BLaER1 (cell line): ENCODE measurements around the gene TMEM144.
"Not testable (repeated sequence)": the region's sequence is repeated elsewhere in the genome, so short reads cannot be mapped to it uniquely, and the experiment has no call there.

Experiments used
- H3K27ac ChIP-seq: shearing (Covaris generic); formaldehyde crosslinking; 2 replicates; pipeline ENCODE4 v1.8.1; 2022
- H3K27me3 ChIP-seq: shearing (Covaris generic); formaldehyde crosslinking; 2 replicates; pipeline ENCODE4 v1.8.1; 2022
- H3K36me3 ChIP-seq: shearing (Covaris generic); formaldehyde crosslinking; 2 replicates; pipeline ENCODE4 v1.8.1; 2022
- H3K4me1 ChIP-seq: shearing (Covaris generic); formaldehyde crosslinking; 2 replicates; pipeline ENCODE4 v1.8.1; 2022
- H3K4me2 ChIP-seq: shearing (Covaris generic); formaldehyde crosslinking; 2 replicates; pipeline ENCODE4 v1.8.1; 2022
- H3K4me3 ChIP-seq: shearing (Covaris generic); formaldehyde crosslinking; 2 replicates; pipeline ENCODE4 v1.8.1; 2022
- H3K9ac ChIP-seq: shearing (Covaris generic); formaldehyde crosslinking; 2 replicates; pipeline ENCODE4 v1.8.1; 2022
- H3K9me3 ChIP-seq: shearing (Covaris generic); formaldehyde crosslinking; 2 replicates; pipeline ENCODE4 v1.8.1; 2022
- H4K20me1 ChIP-seq: shearing (Covaris generic); formaldehyde crosslinking; 2 replicates; pipeline ENCODE4 v1.8.1; 2022
- Cebpa-rat ChIP-seq: shearing (Covaris generic); IDR thresholded peaks from 2 replicates; pipeline ENCODE4 v1.8.1; 2022

The TMEM144 gene

DNA sequence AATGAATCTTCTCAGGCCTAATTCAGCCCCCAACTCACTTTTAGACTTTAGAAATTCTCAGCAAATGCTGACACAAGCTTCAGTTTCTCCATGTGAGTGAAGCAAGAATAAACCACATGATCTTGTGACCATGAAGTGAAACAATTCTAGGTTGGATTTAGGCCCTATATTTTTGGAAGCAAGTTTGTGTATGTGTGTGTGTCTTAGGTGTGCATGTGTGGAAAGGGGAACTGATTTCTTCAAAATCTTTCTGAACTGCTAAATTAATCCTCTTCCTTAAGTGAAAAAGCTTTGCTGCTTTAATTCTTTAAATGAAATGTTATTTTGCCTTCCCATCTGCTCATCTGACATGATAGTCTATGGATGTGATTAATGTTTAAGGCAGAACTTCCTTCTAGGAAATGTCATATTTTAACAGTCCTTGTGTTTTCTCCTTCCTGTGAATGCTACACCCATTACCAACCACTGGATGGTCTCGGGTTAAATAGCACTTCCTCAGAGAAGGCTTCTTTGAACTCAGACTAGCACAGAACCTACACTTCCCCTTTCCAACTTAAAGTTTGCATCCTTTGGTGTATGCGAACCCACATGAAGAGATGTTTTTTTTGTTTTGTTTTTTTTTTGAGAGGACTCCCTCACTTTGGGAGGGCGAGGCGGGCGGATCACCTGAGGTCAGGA, 1.2 kb upstream of the TMEM144 start:
- TF ChIP-seq Cebpa-rat = no peak
- Histone ChIP-seq H4K20me1 (no peaks in the 10 kb centered on the region), H3K4me3 (no peak overlapping the region), H3K9ac (no peak overlapping the region), H3K36me3 (no peaks in the 10 kb centered on the region), H3K4me1 (peaks cover 10% of the 10 kb centered on the region), H3K4me2 (no peak overlapping the region), H3K27ac (no peak overlapping the region), H3K27me3 (no peaks in the 10 kb centered on the region), H3K9me3 (peaks cover 5% of the 10 kb centered on the region)

GRCh38 chr4:158211222-158211621, 936 bp downstream of the TMEM144 start:
- Histone ChIP-seq H3K36me3 (no peaks in the 10 kb centered on the region), H3K9me3 (peaks cover 5% of the 10 kb centered on the region; the same call in 1 of the 2 replicates), H3K9ac (no peak overlapping the region), H3K4me3 (no peak overlapping the region), H3K27me3 (no peaks in the 10 kb centered on the region), H4K20me1 (no peaks in the 10 kb centered on the region), H3K27ac (no peak overlapping the region), H3K4me2 (no peak overlapping the region), H3K4me1 (peaks cover 10% of the 10 kb centered on the region)
- TF ChIP-seq Cebpa-rat = no peak

DNA sequence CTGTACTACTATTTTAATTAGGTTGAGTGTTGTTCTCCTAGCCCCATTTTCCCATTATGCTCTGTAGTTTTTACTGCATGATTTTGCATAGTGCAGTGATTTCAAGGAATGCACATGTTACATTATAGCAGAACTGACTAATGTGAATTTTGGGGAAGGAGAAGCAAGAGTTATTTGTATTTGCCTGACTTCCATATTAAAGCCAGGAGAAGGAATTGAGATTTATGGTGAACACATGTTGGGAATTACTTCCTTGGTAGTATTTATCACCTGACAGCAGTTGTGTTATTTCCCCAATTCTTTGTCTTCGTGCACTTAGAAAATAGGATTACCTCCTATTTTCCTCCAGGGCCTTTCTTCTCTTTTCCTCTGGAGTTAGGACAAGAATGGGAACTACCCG, 3.2 kb downstream of the TMEM144 start:
- Histone ChIP-seq H3K27ac (no peak overlapping the region), H3K4me1 (peaks cover 10% of the 10 kb centered on the region), H3K27me3 (no peaks in the 10 kb centered on the region), H3K9me3 (peaks cover 5% of the 10 kb centered on the region; the same call in 1 of the 2 replicates), H4K20me1 (no peaks in the 10 kb centered on the region), H3K9ac (no peak overlapping the region), H3K36me3 (no peaks in the 10 kb centered on the region), H3K4me2 (no peak overlapping the region), H3K4me3 (no peak overlapping the region)
- no peak for TF ChIP-seq Cebpa-rat

GRCh38 chr4:158214856-158215255, 4.6 kb downstream of the TMEM144 start:
- H3K9ac ChIP-seq = no peak overlapping the region
- no peaks in the 10 kb centered on the region for H4K20me1 ChIP-seq
- peaks cover 5% of the 10 kb centered on the region; the same call in 1 of the 2 replicates for H3K9me3 ChIP-seq
- no peaks in the 10 kb centered on the region for H3K27me3 ChIP-seq
- no peaks in the 10 kb centered on the region for H3K36me3 ChIP-seq
- no peaks in the 10 kb centered on the region for H3K4me1 ChIP-seq
- TF ChIP-seq Cebpa-rat = no peak
- H3K4me3 ChIP-seq = no peak overlapping the region
- H3K27ac ChIP-seq = no peak overlapping the region
- H3K4me2 ChIP-seq = no peak overlapping the region

DNA sequence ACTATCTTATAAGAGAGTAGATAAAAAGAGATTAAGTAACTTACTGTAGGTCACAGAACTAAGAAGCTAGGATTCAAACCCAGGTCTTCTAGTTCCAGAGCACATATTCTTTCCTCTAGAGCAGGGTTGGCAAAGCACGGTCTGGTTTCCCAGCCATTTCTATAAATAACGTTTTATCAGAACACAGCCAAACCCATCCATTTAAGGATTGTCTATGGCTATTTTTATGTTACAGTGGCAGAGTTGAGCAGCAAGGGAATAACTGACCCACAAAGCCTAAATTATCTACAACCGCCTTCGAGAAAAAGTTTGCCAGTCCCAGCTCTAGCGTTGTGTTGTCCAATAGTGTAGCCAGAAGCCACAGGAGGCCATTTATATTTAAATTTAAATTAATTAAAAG, 7.5 kb downstream of the TMEM144 start:
- TF ChIP-seq Cebpa-rat = no peak
- Histone ChIP-seq H3K9ac (no peak overlapping the region), H3K27me3 (no peaks in the 10 kb centered on the region)

DNA sequence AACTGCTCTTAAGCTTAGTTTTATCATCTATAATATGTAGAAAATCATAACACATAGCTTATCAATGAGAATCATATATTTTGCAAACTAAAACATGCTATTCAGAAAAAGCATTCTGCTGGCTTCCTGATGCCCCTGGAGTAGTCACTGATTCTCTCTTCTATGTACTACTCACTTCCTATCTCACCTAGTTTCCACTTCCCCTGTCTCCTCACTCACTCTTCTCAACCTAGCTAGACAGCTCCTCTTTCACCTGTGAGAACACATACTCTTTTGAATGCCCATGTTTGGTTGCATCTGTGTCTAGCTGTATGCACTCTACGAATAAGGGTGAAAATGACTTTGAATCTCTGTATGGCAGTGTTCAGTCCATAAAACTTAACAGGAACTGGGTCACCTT, 9.3 kb downstream of the TMEM144 start:
- no peak for TF ChIP-seq Cebpa-rat
- no peak overlapping the region for H3K27ac ChIP-seq
- no peaks in the 10 kb centered on the region for H3K4me1 ChIP-seq
- H3K9ac ChIP-seq = no peak overlapping the region
- no peaks in the 10 kb centered on the region for H3K9me3 ChIP-seq
- H3K4me2 ChIP-seq = no peak overlapping the region
- H3K27me3 ChIP-seq = no peaks in the 10 kb centered on the region
- no peak overlapping the region for H3K4me3 ChIP-seq
- no peaks in the 10 kb centered on the region for H3K36me3 ChIP-seq
- H4K20me1 ChIP-seq = no peaks in the 10 kb centered on the region

More for the DNA sequence above, 7.5 kb downstream of the TMEM144 start:
- Histone ChIP-seq H3K9me3 (no peaks in the 10 kb centered on the region), H4K20me1 (no peaks in the 10 kb centered on the region), H3K27ac (no peak overlapping the region), H3K36me3 (no peaks in the 10 kb centered on the region), H3K4me2 (no peak overlapping the region), H3K4me1 (no peaks in the 10 kb centered on the region), H3K4me3 (no peak overlapping the region)

DNA sequence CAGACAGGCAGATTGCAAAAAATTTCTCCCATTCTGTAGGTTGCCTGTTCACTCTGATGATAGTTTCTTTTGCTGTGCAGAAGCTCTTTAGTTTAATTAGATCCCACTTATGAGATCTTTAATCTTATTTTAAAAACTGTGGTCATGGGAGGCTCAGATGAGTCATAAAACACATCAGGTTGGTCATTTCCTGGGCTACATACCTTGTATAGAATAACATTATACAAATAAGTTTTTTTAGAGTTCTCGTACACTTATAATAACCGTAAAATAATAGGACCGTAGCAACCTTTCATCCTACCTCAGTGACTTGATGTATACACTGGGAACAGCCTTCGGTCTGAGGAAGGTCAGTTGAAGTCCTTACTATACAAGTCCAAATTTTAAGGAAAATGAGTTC, 14.0 kb downstream of the TMEM144 start:
- H3K27me3 ChIP-seq, H3K27ac ChIP-seq, H3K4me2 ChIP-seq, H3K36me3 ChIP-seq, H3K4me1 ChIP-seq, H3K4me3 ChIP-seq, H4K20me1 ChIP-seq, H3K9me3 ChIP-seq, H3K9ac ChIP-seq: not testable (repeated sequence)

- not testable (repeated sequence) for H3K9me3 ChIP-seq, H3K27ac ChIP-seq, H3K4me2 ChIP-seq, H3K4me3 ChIP-seq, H3K4me1 ChIP-seq, H3K27me3 ChIP-seq, H3K9ac ChIP-seq, H4K20me1 ChIP-seq, H3K36me3 ChIP-seq
These were observed 14.7 kb downstream of the TMEM144 start for GRCh38 chr4:158224999-158225398.

- not testable (repeated sequence) for H4K20me1 ChIP-seq, H3K4me2 ChIP-seq, H3K36me3 ChIP-seq, H3K9me3 ChIP-seq, H3K4me3 ChIP-seq, H3K27ac ChIP-seq, H3K9ac ChIP-seq, H3K27me3 ChIP-seq, H3K4me1 ChIP-seq
These were observed 17.6 kb downstream of the TMEM144 start for GRCh38 chr4:158227880-158228279.

DNA sequence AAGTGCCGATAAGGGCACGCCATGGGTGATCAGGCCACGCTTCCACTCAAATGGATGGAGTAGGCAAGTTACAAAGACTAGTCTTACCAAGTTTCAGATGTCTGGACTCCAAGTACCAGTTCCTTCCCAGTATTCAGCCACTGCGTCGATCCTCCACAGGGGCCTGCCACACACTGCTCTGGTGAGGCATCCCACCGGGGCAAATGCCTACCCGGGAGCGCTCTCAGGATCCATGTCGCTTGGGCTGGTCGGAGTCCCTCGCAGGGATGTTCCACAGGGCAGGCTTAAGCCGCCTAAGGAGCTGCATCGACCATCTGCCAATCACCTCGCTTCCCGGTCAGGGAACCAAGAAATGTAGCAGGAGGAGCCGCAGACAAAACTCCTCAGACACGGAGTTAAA, 18.1 kb downstream of the TMEM144 start:
- H3K4me1 ChIP-seq, H3K9me3 ChIP-seq, H3K27ac ChIP-seq, H3K4me3 ChIP-seq, H3K9ac ChIP-seq, H3K4me2 ChIP-seq, H4K20me1 ChIP-seq, H3K36me3 ChIP-seq, H3K27me3 ChIP-seq: not testable (repeated sequence)

DNA sequence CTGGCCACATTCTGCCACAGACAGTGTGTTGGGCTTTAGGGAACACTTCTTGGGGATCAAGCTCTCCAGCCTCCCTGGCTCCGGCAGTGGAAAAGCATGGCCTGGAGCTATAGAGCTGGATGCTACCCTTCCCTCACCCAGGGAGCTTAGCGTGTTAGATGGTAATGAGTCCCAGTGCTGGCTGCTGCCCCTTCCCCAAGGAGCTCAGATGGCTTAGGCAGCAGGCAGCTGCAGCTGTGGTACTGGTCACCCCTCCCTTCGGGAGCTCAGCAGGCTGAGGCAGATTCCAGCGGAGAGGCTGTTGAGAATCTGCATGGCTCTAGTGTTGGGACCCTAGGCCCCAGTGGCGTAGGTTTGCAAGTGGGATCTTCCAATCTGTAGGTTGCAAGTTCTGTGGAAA, 19.5 kb downstream of the TMEM144 start:
- no peaks in the 10 kb centered on the region for H3K36me3 ChIP-seq
- no peak overlapping the region for H3K4me2 ChIP-seq
- TF ChIP-seq Cebpa-rat = no peak
- H4K20me1 ChIP-seq = no peaks in the 10 kb centered on the region
- H3K4me3 ChIP-seq = no peak overlapping the region
- no peak overlapping the region for H3K27ac ChIP-seq
- H3K9me3 ChIP-seq = no peaks in the 10 kb centered on the region
- H3K27me3 ChIP-seq = no peaks in the 10 kb centered on the region
- no peaks in the 10 kb centered on the region for H3K4me1 ChIP-seq
- H3K9ac ChIP-seq = no peak overlapping the region
